ENCODE measurements around the gene ZNF469.

The ZNF469 gene, protein sequence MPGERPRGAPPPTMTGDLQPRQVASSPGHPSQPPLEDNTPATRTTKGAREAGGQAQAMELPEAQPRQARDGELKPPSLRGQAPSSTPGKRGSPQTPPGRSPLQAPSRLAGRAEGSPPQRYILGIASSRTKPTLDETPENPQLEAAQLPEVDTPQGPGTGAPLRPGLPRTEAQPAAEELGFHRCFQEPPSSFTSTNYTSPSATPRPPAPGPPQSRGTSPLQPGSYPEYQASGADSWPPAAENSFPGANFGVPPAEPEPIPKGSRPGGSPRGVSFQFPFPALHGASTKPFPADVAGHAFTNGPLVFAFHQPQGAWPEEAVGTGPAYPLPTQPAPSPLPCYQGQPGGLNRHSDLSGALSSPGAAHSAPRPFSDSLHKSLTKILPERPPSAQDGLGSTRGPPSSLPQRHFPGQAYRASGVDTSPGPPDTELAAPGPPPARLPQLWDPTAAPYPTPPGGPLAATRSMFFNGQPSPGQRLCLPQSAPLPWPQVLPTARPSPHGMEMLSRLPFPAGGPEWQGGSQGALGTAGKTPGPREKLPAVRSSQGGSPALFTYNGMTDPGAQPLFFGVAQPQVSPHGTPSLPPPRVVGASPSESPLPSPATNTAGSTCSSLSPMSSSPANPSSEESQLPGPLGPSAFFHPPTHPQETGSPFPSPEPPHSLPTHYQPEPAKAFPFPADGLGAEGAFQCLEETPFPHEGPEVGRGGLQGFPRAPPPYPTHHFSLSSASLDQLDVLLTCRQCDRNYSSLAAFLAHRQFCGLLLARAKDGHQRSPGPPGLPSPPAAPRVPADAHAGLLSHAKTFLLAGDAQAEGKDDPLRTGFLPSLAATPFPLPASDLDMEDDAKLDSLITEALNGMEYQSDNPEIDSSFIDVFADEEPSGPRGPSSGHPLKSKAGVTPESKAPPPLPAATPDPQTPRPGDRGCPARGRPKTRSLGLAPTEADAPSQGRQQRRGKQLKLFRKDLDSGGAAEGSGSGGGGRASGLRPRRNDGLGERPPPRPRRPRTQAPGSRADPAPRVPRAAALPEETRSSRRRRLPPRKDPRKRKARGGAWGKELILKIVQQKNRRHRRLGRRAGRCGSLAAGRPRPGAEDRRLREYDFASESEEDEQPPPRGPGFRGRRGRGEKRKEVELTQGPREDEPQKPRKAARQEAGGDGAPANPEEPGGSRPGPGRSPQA (N-terminal part only)

DNA sequence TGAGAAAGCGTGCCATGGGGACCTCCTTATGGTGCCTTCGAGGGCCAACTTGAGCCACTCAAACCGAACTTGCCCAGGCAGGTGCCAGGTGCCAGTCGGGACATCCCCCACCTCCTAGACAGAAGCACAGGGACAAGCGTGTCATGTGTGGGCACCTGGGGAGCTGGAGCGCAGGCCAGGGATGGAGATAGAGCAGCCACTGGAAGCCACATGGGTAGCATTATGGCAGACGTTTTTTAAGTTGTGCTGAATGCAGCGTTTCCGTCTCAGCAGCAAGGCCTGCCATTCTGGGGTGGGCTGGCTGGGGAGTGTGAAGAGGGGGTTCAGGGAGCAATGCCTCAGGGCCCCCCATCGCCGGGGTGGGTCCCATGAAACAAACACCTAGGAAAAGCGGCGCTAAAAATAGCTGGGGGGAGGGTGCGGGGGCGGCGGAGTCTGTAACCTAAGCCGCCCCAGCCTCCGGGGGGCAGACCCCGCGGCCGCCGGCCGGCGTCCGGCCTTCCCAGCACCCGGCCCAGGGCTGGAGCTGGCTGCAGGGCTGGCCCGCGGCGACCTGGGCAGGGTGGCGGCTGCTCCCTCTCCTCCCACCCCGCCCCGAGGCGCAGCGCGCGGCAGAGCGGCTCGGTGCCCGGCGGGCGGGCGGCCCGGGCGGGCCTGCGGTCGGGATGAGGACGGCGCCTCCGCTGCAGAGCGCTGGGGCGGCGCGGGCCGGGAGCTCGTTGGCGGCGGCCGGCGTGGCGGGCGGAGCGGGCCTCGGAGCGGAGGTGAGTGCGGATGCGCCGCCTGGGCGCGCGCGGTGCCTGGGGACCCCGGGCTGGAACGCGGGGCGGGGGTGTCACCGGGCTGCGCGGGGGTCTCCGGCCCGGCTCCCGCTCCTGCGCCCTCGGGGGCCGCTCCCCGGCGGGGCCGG is at the start of gene ZNF469:
Gene ZNF469, plus strand, starts transcription at position 469 of the 910 bp plus-strand sequence. CDS start 44,512 bp downstream, outside the sequence.
- DNase-seq: no peak

DNA sequence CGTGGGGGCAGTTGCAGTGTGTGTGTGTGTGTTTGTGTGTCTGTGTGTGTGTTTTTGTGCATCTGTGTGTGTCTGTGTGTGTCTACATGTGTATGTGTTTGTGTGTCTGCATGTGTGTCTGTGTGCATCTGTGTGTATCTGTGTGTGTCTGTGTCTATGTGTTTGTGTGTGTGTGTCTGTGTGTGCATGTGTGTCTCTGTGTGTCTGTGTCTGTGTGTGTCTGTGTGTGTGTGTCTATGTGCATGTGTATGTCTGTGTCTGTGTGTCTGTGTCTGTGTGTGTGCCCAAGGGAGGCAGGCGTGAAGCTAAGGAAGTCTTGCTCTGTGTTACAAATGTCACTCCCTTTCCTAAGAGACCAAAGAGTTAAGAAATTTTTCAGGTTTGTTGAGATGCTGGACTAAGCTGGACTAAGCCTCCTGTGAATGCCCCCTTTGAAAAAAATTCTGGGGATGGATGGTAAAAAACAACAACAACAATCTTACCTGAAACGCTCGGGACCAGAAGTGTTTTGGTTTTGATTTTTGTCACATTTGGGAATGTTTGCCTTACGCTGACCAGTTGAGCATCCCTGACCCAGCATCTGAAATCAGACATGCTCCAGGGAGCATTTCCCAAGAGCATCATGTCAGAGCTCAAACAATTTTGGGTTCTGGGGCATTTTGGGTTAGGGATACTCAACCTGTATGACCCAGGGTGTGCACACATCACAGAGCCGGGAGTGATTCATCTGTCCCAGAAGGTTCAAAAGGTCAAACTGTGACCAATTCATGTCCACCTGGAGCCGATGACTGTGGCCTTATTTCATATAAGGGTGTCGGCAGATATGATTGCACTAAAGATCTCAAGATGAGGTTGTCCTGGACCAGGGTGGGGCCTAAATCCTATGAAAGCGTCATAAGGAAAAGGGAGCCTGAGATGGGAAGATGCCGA is 48.6 kb upstream of the ZNF469 start:
- DNase-seq: no peak

DNA sequence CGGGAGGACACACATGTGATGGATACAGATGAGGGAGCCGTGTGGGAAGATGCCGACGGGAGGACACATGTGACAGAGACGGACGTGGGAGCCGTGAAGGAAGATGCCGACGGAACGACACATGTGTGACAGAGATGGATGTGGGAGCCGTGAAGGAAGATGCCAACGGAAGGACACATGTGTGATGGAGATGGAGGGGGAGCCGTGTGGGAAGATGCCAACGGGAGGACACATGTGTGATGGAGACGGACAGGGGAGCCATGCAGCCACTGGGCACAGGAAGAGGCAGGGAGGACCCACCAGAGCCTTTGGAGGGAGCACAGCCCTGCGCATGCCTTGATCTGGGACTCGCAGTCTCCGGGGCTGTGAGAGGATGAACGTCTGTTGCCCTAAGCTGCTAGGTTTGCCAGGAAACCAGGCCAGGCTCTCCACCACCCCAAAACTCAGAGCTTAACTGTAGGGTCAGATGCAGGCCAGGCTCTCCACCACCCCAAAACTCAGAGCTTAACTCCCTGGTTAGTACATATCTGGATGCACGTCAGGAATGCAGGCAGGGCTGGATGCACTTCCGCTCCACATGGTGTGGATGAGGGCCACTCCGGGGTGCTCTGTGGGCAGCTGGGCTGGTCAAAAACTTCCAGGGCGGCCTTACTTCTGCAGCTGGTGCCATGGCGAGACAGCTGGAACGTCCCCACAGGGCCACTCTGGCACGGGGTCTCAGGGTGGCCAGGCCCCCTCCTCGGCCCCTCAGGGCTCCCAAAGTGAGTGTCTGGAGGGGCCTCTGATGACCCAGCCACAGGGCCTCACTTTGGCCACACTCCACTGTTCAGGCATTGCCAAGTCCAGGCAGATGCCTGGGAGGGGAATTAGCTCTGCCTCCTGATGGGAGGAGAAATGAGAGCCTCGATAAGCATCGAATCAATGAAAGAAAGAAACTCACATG is 47.7 kb upstream of the ZNF469 start:
- no peak for DNase-seq

DNA sequence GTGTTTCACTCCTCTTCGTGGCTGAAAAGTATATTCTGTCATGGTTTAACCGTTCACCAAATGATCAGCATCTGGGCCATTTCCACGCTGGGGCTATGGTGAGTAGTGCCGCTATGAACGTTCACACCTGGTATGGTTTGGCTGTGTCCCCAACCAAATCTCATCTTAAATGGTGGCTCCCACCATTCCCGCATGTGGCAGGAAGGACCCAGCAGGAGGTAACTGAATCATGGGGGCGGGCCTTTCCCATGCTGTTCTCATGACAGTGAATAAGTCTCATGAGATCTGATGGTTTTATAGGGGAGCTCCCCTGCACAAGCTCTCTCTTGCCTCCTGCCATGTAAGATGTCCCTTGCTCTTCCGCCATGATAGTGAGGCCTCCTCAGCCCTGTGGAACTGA is 45.7 kb upstream of the ZNF469 start:
- no peak for DNase-seq

DNA sequence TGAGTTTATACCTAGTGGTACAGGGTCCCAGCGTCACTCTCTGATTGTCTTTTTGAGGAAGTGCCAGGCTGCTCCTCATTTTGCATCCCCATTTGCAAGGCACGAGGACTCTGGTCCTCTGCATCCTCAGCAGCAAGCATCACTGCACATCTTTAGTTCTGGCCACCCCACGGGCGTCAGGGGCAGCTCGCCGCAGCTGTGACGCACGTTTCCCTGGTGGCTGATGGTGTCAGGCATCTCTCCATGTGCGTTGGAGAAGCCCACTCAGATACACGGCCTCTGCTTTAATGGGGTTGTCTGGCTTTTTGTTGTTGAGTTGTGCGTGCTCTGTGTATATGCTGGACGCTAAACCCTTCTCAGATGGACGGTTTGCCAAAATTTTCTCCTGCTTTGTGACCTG is 45.2 kb upstream of the ZNF469 start:
- no peak for DNase-seq

DNA sequence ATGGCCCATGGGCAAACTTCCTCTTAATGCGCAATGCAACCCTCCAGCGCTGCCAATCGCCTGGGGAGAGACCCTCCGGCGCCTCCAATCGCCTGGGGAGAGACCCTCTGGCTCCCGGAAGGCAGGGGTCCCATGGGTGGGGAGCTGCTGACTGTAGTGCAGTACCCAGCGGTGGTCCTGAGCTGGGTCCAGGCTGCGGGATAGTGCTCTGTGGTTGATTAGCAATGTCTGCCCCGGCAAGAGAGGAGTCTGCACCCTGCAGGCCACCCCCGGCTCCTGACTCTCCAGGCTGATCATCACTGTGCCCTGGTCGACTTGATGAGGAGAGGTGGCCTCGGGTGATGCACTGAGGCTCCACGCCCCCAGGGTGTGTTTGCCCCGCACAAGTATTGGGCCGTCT is 44.6 kb upstream of the ZNF469 start:
- no peak for DNase-seq

DNA sequence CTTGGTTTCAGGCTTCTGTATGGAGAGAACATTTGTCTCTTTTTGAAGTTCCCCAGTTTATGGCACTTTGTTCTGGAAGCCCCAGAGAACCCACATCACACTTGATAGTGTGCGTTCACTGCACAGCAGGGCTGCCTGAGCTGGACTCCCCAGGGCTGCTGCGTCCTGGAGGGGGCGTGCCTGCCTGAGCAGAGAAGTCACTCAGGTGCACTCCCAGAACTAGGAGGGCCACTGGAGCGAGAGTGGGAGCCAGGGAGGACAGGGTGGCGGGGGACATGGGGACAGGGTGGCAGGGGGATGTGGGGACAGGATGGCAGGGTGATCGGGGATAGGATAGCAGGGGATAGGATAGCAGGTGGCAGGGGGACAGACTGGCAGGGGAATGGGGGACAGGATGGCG is 43.9 kb upstream of the ZNF469 start:
- no peak for DNase-seq

DNA sequence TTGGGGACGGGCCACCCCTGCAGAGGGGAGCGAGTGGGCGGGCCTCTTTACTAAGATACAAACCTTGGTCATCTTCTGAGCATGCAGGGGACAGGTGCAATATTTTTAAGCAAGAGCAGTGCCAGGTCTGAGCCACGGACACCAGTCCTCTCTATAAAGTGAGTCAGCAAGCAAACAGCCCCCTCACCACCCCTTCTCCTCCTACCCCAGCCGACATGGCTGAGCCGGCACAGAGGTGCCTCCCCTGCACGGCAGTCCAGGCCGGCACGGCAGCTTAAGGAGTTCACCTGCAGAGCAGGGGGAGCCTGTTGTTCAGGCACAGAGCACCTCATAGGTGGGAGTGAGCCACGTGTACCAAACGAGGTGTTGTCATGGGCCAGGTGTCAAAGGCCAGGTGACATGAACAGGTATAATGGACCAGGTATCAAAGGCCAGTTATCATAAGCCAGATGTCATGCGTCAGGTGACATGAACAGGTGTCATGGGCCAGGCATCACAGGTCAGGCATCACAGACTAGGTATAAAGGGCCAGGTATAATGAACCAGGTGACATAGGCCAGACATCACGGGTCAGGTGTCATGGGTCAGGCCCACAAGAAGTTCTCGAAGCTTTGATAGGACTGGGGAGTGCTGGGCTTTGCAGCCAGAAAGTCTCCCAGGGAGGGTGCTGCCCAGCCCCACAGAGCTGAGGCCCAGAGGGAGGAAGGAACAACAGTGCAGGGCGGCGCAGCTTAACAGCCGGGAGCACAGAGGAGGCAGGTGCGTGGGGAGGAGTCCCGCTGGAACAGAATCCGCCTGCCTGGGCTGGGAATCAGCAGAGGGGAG is 42.6 kb upstream of the ZNF469 start:
- no peak for DNase-seq

DNA sequence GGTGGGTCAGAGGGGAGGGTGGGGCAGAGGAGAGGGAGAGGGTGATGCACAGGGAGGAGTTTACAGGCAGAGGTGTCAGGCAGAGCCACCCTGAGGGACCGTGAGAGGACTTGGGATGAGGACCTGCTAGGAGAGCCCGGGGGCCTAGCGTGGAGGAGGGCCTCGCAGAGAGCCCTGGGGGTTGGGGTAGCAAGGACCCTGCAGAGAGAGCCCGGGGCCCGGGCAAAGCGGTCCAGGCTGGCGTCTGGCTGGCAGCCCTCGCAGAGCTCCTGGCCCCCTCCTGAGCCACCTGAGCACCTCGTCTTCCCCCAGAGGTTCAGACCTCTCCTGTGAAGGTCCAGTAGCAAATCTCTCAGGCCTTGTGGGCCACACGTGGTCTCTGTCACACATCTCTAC is 42.0 kb upstream of the ZNF469 start:
- DNase-seq: no peak

DNA sequence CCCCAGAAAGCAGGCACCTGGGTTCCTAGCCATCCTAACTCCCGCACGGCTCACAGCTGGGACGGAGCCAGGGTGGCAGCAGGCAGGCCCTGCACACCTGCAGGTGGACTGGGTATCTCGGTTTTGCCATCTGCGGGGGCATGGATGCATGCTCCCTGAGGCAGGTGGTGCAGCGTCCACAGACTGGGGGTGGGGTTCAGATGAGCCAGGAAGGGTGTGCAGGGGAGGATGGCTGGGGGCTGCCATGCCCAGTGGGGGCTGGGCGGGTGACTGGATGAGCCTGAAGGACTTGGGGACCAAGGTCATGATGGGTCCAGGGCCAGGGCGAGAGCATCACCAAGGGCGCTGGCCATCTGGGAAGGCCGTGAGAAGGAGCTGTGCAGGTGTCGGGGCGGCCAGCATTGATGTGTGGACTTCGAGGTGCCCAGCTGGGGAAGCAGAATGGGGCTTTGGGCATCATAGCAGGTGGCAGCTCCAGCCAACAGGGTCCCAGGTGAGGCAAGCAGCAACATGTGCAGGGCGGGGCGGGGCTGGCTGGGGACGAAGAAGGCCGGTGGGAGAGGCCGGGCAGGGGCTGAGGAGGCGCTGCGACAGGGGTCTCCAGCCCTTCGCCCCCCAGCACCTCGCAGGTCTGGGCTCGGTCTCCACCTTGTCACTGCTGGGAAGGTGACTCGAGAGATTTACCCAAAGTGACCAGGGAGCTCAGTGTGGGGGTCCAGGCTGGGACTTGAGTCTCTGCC is 41.0 kb upstream of the ZNF469 start:
- no peak for DNase-seq

DNA sequence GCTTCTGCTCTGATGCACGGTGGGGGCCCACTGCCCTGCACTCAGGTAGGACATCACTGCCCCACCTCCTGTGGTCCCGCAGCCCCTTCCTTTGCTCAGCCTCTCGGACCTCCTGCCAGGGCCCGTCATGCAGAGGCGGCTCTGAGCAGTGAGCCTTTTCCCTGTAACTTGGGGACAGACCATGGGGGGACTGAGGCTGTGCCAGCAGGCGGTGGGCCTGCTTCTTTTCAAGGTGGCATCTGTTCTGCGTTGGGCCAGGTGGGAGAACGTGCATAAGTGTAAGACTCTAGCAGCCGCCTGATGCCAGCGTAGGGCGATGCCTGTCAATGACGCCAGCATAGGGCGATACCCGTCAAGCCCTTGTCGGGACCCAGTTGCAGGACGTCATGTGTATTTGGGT is 40.3 kb upstream of the ZNF469 start:
- no peak for DNase-seq

DNA sequence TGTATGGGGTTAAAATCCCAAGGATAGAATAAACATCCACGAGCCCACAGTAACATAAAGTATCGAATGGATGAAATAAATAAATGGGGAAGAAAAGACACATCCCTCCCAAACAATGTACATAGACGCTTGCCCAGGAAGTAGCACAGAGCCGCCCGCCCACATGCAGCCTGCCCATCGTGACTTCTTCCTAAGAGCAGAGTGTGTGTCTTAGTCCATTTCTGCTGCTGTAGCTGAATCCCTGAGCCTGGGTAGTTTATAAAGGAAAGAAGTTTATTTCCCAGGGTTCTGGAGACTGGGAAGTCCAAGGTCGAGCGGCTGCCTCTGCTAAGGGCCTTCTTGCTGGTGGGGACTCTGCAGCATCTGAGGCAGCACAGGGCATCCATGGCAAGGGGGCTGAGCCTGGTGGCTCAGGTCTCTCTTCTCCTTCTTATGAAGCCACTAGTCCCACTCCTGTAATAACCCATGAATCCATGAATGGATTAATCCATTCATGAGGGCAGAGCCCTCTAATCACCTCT is 39.4 kb upstream of the ZNF469 start:
- no peak for DNase-seq

DNA sequence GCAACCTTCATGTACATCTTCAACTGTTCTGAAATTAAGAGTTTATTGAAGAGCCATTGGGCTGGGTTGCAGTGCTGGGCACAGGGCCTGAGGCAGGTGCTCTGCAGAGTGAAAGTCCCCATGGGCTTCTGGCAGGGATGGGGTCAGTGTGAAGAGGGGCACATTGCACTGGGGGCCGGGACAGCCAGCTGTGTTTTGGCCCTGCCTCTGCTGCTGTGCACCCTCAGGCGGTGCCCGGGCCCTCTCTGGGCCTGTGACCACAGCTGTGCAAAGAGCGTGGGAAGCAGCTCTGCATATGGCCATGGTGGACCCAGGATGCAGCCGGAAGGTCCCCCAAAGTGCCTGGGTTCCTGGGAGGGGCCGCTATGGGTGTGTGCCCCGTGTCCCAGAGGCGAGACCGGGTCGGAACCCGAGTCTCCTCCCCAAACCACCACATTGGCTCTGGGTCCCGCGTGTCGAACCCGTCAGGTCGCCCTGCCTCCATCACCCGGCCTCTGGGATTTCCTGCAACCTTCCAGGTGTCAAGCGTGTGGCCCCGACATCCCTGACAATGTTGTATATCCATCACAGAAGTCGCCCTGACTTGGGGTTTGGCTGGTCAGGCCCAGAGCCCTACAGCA is 38.2 kb upstream of the ZNF469 start:
- DNase-seq: no peak

DNA sequence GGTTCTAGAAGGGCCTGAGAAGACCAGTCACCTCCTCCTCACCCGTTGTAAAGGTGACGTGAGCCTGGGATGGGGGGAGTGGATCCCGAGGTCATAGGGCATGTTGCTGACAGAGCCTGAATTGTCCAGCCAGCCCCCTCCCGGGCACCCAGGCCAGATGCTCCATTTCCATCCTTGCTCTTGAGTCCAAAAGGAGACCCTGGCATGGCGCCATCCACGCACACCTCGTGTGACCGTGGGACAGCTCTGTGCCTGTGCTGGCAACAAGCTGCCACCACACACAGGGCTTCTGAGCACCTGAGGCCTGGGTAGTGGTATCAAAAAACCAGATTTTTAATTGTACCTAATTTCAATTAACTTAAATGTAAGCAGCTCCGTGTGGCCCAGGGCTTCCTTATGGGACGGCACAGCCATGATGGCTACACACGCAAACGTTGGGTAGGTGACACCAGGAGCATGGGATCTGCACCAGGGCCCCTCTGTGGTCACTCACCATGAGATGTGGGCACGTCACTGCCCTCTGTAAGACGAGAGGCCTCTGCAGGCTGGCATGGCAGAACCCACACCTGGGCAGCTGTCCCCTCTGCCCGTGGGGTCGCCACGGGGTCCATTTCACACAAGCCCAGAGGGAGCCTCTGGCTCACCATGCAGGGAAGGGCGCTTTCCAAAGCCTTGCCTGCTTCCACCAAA is 37.6 kb upstream of the ZNF469 start:
- no peak for DNase-seq

DNA sequence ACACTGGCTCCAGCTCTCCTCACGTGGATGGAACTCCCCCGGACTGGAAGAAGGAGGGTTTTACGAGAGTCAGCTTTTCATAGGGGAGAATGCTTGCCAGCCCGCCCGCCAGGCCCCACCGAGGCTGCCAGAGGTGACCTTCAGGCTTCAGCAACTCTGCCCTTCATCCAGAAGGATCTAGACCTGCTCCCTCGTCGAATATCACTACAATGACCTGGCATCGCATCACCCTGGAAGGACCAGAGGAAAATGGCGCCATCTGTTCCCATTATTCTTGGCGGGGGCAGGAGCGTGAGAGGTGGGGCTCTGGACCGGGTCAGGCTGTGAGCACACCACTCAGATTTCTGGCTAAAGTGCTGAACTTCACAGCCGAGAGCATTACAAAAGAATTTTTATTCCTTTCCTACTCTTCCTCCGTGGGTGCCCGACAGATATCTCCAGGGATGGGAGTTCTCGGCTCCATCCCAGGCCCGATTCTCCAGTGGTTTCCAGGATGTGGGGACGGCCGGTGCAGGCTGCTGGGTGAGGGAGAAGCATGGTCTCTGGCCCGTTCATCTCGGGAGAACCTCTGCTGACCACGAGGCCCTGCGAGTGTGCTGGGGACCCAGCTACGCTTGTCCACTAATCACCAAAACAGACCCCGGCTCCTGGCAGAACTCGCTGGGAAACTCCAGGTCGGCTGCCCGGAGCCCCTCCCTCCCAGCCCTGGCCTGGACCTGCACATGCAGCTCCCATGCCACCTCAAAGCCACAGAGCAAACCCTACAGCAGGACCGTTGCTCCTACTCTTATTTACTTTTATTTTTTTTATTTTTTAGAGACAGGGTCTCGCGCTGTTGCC is 36.8 kb upstream of the ZNF469 start:
- no peak for DNase-seq

All from activated T-cell treated with anti-CD3 and anti-CD28 coated beads, Interleukin-2, amount 50 U/mL, for 1 hour (primary cell).